Activated T-cell treated with anti-CD3 and anti-CD28 coated beads, Interleukin-2, amount 50 U/mL, for 72 hours (primary cell): ENCODE measurements around the gene PAEP. TPM values are rescaled to one million over a fixed set of nuclear protein-coding genes. Genes with fewer than 3 reads are reported as not detected.
"Not testable (repeated sequence)": the region's sequence is repeated elsewhere in the genome, so short reads cannot be mapped to it uniquely, and the experiment has no call there.

Source experiments
- ATAC-seq, 2 donors: fragments of 150-1000 bp; cut with Tn5 transposase; replicated peaks in 1 of 2; 2 replicates each; pipeline ENCODE4 v1.10.0; 2021; ENCODE audit warnings: moderate library complexity in 2 of 2, mild to moderate bottlenecking in 1 of 2
- DNase-seq, 2 donors: peaks; one replicate each; pipeline ENCODE4 v3.0.0; 2021 to 2022; ENCODE audit warnings: mixed read lengths in 1 of 2
- H3K27ac Mint-ChIP-seq: one replicate; pipeline ENCODE4 v1.8.0; 2022; ENCODE audit warnings: mild to moderate bottlenecking, moderate library complexity, mixed read lengths
- H3K27me3 Mint-ChIP-seq: one replicate; pipeline ENCODE4 v1.8.0; 2022; ENCODE audit warnings: low read depth, mixed read lengths
- H3K36me3 Mint-ChIP-seq, 2 donors: one replicate each; pipeline ENCODE4 v1.8.0; 2022; ENCODE audit warnings: mixed read lengths in 2 of 2, mild to moderate bottlenecking in 1 of 2; ENCODE audit not compliant: insufficient read depth in 2 of 2
- H3K4me1 Mint-ChIP-seq: one replicate; pipeline ENCODE4 v1.8.0; 2022; ENCODE audit warnings: low read depth, mixed read lengths
- H3K4me3 Mint-ChIP-seq, 2 donors: one replicate each; pipeline ENCODE4 v1.8.0; 2022; ENCODE audit warnings: mild to moderate bottlenecking in 2 of 2, mixed read lengths in 2 of 2, moderate library complexity in 2 of 2
- H3K9me3 Mint-ChIP-seq, 2 donors: one replicate each; pipeline ENCODE4 v1.8.0; 2022; ENCODE audit warnings: mixed read lengths in 2 of 2
- total RNA-seq, 2 donors: library from RNA; stranded (reverse); gene quantifications; one replicate each; pipeline ENCODE4 v1.2.3, GENCODE V29; 2022

The PAEP gene
- total RNA-seq, 2 donors from 2014 or later = not detected

DNA sequence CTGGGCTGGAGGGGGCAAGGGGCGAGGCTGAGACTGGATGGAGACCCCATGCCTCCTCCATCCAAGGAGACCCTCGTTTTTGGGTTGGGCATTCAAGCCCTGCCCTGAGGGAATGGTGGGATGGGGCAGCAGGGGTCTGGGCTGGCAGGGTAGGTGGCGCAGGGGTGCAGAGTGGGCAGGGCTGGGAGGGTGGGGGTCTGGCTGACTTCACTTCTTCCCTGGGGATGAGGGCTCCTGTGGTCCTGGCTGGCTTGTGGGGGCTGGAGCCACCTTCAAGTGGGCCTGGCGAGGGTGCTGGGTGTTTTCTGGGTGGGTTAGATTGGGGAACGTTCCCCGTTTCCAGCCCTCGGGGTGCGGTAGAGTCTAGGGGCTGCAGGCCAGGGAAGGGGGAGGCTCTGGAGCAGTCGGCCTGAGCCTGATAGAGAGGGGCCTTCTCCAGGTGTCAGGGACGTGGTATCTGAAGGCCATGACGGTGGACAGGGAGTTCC, 39.9 kb upstream of the PAEP start:
- Mint-ChIP-seq H3K27me3 (peaks cover 32% of the 10 kb centered on the region), H3K4me3 (no peak overlapping the region), H3K4me1 (peaks cover 3% of the 10 kb centered on the region), H3K27ac (no peak overlapping the region), H3K36me3 (no peaks in the 10 kb centered on the region), H3K9me3 (no peaks in the 10 kb centered on the region)
- DNase-seq (no peak), ATAC-seq (no peak)

DNA sequence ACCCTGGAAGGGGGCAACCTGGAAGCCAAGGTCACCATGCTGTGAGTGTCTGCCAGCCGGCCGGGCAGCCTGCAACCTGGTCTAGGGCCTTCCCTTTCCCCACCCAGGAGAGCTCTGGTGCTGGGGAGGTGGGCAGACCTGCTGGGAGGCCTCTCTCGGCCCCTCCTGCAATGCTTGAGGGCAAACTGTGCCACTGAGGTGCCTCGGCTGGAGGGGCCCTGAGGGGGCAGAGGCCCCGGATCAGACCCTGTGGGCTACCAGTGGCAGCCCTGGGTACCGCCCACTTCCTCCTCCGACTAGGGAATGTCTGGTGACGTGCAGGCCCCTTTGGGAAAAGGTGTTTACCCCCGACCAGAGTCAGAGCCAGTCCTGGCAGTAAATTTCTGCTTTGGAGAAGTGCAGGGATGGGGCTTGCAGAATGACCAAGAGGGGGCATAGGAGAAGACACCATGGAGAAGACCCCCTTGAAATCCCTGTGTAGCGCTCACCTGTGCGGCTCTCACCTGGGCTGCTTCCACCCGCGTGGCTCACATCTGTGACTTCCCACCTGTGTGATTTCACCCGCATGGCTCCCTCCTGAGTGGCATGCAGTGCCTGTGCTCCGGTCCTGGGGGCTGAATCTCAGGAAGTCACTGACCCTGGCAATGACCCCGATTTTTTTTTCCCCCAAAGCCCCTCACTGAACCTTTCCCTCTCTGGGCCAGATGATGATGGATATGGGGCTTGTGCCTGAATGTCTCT, 39.2 kb upstream of the PAEP start:
- DNase-seq (no peak), ATAC-seq (no peak)
- Mint-ChIP-seq H3K4me1 (peaks cover 3% of the 10 kb centered on the region), H3K36me3 (no peaks in the 10 kb centered on the region), H3K27ac (no peak overlapping the region), H3K4me3 (no peak overlapping the region), H3K27me3 (peaks cover 31% of the 10 kb centered on the region), H3K9me3 (no peaks in the 10 kb centered on the region)

DNA sequence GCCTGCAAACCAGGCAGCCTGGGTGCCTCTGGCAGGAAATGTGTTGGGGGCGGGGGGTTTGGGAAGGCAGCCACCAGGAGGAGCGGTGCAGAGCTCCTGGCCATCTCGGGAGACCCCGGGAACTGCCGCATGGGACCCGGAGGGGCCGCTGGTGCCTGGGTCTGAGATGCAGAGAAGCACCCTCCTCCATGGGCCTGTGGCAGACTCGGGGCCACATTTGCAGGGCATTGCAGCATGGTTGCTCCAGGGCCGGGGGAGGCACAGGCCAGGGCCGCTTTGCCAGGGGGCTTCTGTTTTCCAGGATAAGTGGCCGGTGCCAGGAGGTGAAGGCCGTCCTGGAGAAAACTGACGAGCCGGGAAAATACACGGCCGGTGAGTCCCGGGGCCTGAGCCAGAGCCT, 38.6 kb upstream of the PAEP start:
- no peaks in the 10 kb centered on the region for H3K36me3 Mint-ChIP-seq
- peaks cover 25% of the 10 kb centered on the region for H3K27me3 Mint-ChIP-seq
- peaks cover 3% of the 10 kb centered on the region for H3K4me1 Mint-ChIP-seq
- H3K9me3 Mint-ChIP-seq = no peaks in the 10 kb centered on the region
- no peak for ATAC-seq
- no peak overlapping the region for H3K4me3 Mint-ChIP-seq
- no peak for DNase-seq
- no peak overlapping the region for H3K27ac Mint-ChIP-seq

DNA sequence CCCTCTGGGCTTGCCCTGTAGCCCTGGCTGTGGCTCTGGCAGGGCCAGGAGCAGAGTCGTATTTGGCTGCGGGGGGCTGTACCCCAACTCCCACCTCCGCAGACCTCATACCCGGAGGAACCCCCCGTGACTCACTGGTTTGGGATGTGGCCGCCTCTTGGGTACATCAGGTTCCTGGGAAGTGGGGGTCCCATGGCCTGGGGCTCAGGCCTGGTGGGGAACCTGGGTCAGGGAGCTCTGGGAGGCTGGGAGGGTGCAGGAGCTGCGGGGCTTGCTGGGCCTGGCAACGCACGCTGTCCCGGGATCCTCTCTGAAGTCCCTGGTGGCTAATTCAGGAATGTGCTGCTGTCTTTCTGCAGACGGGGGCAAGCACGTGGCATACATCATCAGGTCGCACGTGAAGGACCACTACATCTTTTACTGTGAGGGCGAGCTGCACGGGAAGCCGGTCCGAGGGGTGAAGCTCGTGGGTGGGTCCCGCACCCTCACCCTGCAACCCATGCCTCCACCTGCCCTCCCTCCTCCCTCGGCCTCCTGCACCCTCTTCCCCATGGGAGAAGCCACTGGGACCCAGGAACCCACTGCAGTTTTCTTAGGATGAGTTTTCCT, 37.9 kb upstream of the PAEP start:
- no peaks in the 10 kb centered on the region for H3K4me1 Mint-ChIP-seq
- H3K4me3 Mint-ChIP-seq = no peak overlapping the region
- no peaks in the 10 kb centered on the region for H3K9me3 Mint-ChIP-seq
- no peak overlapping the region for H3K27ac Mint-ChIP-seq
- no peak for ATAC-seq
- no peak for DNase-seq
- no peaks in the 10 kb centered on the region for H3K36me3 Mint-ChIP-seq
- peaks cover 18% of the 10 kb centered on the region for H3K27me3 Mint-ChIP-seq

DNA sequence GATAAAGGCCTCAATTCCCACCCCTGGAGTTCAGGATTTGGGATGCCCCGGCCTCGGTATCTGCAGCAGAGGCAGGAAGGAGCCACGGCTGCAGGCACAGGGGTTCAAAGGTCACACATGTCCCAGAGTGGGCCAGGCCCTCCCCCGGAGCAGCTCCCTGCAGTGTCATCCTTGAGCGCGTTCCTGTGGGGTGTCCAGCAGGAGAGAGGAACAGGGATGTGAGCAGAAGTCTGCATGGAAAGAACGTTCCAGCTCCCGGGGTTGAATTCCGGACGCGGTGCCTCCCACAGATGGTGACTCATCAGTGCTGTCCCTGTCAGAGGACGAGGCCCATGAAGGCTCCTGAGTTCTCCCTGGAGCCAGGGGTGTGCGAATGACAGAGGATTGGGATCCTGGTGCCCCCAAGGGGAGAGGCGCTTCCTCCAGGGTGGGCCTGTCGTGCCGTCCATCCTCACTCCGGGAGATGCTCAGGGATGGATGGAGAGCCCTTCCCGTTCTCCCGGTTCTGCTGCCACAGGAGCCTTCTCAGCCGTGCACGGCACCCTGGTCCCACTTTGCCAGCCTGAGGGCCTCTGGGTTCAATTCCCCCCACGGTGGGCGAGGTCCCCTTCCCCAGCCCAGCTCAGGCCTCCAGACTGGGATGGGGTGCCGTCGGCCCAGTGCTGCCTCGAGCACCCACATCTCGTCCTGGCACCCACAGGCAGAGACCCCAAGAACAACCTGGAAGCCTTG, 37.3 kb upstream of the PAEP start:
- Mint-ChIP-seq H3K4me1 (no peaks in the 10 kb centered on the region), H3K27me3 (peaks cover 15% of the 10 kb centered on the region), H3K9me3 (no peaks in the 10 kb centered on the region), H3K4me3 (no peak overlapping the region), H3K27ac (no peak overlapping the region), H3K36me3 (no peaks in the 10 kb centered on the region)
- ATAC-seq (no peak), DNase-seq (no peak)

DNA sequence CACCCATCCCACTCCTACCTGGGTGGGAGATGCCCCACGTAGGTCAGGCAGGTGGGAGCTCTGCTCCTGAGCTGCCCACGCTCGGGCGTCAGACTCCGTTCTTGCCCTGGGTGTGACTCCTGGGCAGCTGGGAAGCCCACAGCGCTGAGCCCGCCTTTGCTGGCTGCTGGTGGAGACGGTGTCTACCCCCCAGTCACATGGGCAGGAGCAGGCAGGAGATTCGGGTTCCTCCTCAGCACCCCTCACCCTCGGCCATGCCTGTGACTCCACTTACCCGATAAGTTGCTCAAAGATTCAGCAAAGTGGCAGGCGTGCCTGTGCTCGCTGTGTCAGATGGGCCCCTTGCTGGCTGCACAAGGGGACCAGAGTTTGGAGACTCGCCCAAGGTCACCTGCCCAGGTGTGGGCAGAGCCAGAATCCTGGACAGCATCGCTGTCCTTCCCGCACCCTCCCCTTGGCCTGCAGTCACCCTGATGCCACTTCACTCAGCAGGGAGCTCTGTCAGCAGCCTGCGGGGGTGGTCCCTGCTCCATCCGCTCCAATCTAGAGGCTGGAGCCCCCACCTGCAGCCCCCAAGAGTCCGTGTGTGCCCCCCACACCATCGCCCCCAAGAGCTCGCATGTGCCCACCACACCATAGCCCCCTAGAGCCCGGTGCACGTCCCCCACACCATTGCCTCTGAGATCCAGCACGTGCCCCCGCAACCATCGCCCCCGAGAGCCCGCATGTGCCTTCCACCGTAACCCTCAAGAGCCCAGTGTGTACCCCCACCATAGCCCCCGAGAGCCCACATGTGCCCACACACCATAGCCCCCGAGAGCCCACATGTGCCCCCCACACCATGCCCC, 36.1 kb upstream of the PAEP start:
- H3K36me3 Mint-ChIP-seq = no peaks in the 10 kb centered on the region
- peaks cover 3% of the 10 kb centered on the region for H3K27me3 Mint-ChIP-seq
- H3K4me1 Mint-ChIP-seq = no peaks in the 10 kb centered on the region
- DNase-seq (no peak), ATAC-seq (no peak)
- H3K4me3 Mint-ChIP-seq = no peak overlapping the region
- H3K27ac Mint-ChIP-seq = no peak overlapping the region
- H3K9me3 Mint-ChIP-seq = no peaks in the 10 kb centered on the region

DNA sequence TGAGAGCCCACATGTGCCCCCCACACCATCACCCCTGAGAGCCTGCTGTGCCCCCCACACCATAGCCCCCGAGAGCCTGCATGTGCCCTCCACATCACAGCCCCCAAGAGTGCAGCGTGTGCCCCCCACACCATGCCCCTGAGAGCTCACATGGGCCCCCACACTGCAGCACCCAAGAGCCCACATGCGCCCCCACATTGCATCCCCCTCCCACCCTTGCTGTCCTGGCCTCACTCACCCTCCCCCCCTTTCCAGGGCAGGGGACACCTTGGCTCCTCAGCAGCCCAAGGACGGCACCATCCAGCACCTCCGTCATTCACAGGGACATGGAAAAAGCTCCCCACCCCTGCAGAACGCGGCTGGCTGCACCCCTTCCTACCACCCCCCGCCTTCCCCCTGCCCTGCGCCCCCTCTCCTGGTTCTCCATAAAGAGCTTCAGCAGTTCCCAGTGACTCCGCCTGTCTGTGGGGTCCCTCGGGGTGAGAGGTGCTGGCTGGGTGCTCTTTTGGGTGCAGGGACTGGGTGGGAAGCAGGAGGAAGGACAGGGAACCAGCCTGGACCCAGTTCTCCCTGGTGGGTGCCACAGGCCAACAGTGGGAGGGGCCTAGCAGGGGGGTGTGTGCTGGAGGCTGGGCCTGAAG, 35.3 kb upstream of the PAEP start:
- no peak for DNase-seq

DNA sequence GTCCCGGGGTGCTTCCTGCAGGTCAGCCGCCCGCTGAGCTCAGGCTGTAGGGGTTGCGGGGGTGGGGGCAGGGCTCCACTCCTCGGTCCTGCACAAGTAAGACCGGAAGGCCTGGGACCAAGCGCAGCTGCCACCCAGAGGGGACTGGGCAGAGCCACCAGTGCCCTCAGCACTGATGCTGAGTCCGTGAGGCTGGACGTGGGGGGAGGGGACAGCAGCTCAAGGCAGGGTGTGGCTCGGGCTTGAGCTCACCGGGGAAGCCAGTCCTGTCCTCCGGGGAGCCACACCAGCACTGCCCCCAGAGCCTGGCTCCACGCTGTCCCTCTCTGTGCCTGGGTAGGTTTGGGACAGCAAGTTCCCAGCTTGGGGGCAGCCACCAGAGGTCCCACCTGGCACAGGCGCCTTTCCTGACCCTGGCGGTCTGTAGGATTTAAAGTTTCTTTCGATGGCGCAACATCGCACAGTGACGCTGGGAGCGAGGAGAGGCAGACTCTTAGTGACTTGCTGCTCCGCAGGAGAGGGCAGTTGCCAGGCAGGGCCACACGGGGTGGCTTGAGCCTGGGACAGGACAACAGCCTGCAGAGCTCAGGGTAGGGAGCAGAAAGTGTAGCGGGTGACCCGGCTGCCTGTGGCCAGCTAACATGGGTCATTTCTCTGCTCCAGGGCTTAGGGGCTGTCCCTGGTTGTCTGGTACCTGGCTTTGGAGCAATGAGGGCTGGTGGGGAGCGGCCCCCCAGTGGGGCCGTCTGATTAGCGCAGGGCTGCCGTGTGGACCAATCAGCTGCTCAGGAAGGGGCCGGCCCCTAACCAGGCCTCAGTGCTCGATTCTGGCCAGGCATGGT, 34.6 kb upstream of the PAEP start:
- no peaks in the 10 kb centered on the region for H3K4me1 Mint-ChIP-seq
- H3K27me3 Mint-ChIP-seq = no peaks in the 10 kb centered on the region
- no peak overlapping the region for H3K4me3 Mint-ChIP-seq
- H3K27ac Mint-ChIP-seq = no peak overlapping the region
- H3K9me3 Mint-ChIP-seq = no peaks in the 10 kb centered on the region
- DNase-seq = no peak
- ATAC-seq = no peak
- no peaks in the 10 kb centered on the region for H3K36me3 Mint-ChIP-seq

More for the DNA sequence above, 35.3 kb upstream of the PAEP start:
- no peaks in the 10 kb centered on the region for H3K4me1 Mint-ChIP-seq
- H3K27ac Mint-ChIP-seq = no peak overlapping the region
- no peaks in the 10 kb centered on the region for H3K9me3 Mint-ChIP-seq
- H3K27me3 Mint-ChIP-seq = no peaks in the 10 kb centered on the region
- no peak for ATAC-seq
- H3K36me3 Mint-ChIP-seq = no peaks in the 10 kb centered on the region
- no peak overlapping the region for H3K4me3 Mint-ChIP-seq

DNA sequence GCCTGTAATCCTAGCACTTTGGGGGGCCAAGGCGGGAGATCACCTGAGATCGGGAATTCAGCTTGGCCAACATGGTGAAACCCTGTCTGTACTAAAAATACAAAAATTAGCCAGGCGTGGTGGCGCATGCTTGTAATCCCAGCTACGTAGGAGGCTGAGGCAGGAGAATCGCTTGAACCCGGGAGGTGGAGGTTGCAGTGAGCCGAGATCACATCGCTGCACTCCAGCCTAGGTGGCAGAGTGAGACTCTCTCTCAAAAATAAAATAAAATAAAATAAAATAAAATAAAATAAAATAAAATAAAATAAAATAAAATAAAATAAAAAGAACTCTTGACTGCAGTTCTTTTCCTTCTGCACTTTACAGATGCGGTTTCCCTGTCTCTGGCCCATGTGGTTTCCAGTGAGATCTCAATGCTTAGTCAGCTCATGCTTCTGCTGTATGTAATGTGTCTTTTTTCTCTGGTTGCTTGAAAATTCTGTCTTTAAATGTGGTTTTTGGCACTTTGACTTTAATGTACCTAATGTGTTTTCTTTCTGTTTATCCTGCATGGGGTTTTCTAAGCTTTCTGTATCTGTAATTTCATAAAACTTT, 32.6 kb upstream of the PAEP start:
- not testable (repeated sequence) for H3K27ac Mint-ChIP-seq, DNase-seq
- peak in 1 of 2 donors; percentile 25 for ATAC-seq

DNA sequence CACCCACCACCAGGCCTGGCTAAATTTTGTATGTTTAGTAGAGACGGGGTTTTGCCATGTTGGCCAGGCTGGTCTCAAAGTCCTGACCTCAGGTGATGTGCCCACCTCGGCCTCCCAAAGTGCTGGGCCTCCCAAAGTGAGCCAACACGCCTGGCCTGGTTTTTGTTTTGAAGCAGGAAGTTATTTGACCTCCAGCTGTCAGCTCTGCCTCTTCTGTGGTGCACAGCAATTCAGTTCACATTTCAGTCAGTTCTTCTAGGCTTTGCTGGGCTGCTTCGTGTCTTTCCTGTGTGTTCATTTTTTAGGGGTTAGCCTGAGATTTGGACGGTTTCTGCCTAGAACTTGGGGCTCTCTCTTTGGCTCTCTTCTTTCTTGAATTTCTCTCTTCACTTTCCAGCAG, 31.4 kb upstream of the PAEP start:
- ATAC-seq (no peak), DNase-seq (no peak)
- Mint-ChIP-seq H3K27me3 (no peaks in the 10 kb centered on the region), H3K4me1 (no peaks in the 10 kb centered on the region), H3K36me3 (no peaks in the 10 kb centered on the region), H3K27ac (no peak overlapping the region), H3K4me3 (no peak overlapping the region), H3K9me3 (no peaks in the 10 kb centered on the region)

More for the DNA sequence above, 32.6 kb upstream of the PAEP start:
- not testable (repeated sequence) for H3K9me3 Mint-ChIP-seq, H3K36me3 Mint-ChIP-seq, H3K4me1 Mint-ChIP-seq, H3K4me3 Mint-ChIP-seq, H3K27me3 Mint-ChIP-seq

DNA sequence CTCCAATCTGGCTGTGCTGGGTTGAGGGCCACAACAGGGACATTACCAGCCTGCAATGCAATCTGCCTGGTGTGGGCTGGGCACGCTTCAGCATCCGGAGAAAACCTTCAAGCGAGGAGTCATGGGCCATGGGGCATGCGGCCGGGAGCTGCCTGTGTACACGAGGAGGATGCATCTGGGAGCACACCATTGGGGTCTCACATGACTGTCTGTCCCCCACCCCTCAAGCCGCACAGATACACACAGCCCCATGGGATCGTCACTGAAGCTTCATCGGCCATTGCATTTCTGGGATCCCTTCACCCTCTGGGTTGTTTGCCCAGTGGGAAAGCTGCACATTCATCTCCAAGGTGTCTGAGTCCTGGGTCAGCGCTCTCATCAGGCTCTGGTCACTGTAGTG, 30.5 kb upstream of the PAEP start:
- Mint-ChIP-seq H3K4me1 (no peaks in the 10 kb centered on the region), H3K4me3 (no peak overlapping the region), H3K9me3 (no peaks in the 10 kb centered on the region), H3K27me3 (no peaks in the 10 kb centered on the region), H3K36me3 (no peaks in the 10 kb centered on the region), H3K27ac (no peak overlapping the region)
- DNase-seq = no peak
- ATAC-seq = no peak
